Measurements from ENCODE around the gene COL4A2. TPM values are rescaled to one million over a fixed set of nuclear protein-coding genes. Genes with fewer than 3 reads are reported as not detected.

The COL4A2 gene
- total RNA-seq, 1 experiment from 2014 or later, result 1.6 TPM

DNA sequence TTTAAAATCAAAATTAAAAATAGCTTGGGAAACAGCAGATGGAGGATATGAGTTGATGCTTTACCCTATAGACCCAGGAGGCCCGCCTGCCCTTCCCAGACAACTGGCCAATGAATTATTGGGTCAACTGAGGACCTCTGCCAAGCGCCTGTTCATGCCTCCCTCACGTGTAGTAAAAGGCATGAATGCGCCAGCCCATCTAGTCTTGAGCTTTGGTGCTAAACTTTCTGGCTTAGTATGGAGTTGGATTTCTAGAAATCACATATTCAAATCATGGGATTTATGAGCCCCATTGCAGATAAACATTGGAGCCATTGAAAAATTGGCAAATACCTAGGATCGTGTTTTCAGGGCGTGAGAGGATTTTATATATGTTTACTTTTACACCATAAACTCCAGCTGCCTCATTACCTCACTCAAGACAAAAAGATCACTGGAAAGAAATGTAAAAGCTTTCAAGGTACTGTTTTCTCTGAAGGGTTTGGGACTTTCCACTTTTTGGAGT, 47.1 kb downstream of the COL4A2 start:
- intact Hi-C loops (cut with micrococcal nuclease), result no loop called here
- Histone ChIP-seq H3K79me2 (ENCODE audit: insufficient read depth, low read length) (no peaks in the 10 kb centered on the region), H4K20me1 (ENCODE audit: insufficient read depth) (no peaks in the 10 kb centered on the region), H3K4me2 (ENCODE audit: low read length) (no peak overlapping the region), H3K9me3 (ENCODE audit: control insufficient read depth in 1 of 2, insufficient read depth in 1 of 2, low read depth in 1 of 2, low read length in 2 of 2) (no peaks in the 10 kb centered on the region), H3K27ac (ENCODE audit: low read depth, low read length) (no peak overlapping the region), H2AFZ (ENCODE audit: low read depth, low read length, poor library complexity, severe bottlenecking) (no peak overlapping the region), H3K27me3 (ENCODE audit: insufficient read depth, low read length) (no peaks in the 10 kb centered on the region; the same call in 1 of the 2 replicates), H3K4me1 (ENCODE audit: control insufficient read depth in 1 of 2, insufficient read depth in 2 of 2, low read length in 2 of 2) (no peaks in the 10 kb centered on the region), H3K4me3 (replicated peaks in 1 of 2; ENCODE audit: low read depth in 1 of 2, low read length in 2 of 2) (no peak overlapping the region), H3K9me2 (ENCODE audit: insufficient read depth) (no peaks in the 10 kb centered on the region; the same call in 1 of the 2 replicates), H3K36me3 (ENCODE audit: control insufficient read depth in 1 of 2, insufficient read depth in 2 of 2, low read length in 2 of 2) (no peaks in the 10 kb centered on the region), H3K9ac (ENCODE audit: low read length) (no peak overlapping the region)
- BruUV-seq (replicated peaks), result no TSS peak
- no peak for ATAC-seq
- ChIA-PET POLR2A (no interaction called here), RAD21 (ENCODE audit: low non-redundant PET in 1 of 2, low total read pairs in 2 of 2, uncharacterized antibody in 2 of 2, unreplicated experiment in 2 of 2) (no interaction called here), CTCF (no interaction called here)
- TF ChIP-seq, protein P1, sequence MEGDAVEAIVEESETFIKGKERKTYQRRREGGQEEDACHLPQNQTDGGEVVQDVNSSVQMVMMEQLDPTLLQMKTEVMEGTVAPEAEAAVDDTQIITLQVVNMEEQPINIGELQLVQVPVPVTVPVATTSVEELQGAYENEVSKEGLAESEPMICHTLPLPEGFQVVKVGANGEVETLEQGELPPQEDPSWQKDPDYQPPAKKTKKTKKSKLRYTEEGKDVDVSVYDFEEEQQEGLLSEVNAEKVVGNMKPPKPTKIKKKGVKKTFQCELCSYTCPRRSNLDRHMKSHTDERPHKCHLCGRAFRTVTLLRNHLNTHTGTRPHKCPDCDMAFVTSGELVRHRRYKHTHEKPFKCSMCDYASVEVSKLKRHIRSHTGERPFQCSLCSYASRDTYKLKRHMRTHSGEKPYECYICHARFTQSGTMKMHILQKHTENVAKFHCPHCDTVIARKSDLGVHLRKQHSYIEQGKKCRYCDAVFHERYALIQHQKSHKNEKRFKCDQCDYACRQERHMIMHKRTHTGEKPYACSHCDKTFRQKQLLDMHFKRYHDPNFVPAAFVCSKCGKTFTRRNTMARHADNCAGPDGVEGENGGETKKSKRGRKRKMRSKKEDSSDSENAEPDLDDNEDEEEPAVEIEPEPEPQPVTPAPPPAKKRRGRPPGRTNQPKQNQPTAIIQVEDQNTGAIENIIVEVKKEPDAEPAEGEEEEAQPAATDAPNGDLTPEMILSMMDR (IDR thresholded peaks at IDR 0.05 in 2 of 3, conservative IDR thresholded peaks at IDR 0.05 in 1 of 3; ENCODE audit: borderline replicate concordance in 1 of 3, insufficient read depth in 1 of 3, low read depth in 2 of 3, low read length in 2 of 3), result no peak
- TF ChIP-seq, protein P2, sequence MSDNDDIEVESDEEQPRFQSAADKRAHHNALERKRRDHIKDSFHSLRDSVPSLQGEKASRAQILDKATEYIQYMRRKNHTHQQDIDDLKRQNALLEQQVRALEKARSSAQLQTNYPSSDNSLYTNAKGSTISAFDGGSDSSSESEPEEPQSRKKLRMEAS (IDR thresholded peaks at IDR 0.05), result no peak
- TF ChIP-seq POLR2AphosphoS5 (IDR thresholded peaks at IDR 0.05; ENCODE audit: low read depth, low read length) (no peak), CEBPB (IDR thresholded peaks at IDR 0.05; ENCODE audit: low read depth) (no peak)
- DNase-seq (ENCODE audit: low read depth, low spot score), result no peak

DNA sequence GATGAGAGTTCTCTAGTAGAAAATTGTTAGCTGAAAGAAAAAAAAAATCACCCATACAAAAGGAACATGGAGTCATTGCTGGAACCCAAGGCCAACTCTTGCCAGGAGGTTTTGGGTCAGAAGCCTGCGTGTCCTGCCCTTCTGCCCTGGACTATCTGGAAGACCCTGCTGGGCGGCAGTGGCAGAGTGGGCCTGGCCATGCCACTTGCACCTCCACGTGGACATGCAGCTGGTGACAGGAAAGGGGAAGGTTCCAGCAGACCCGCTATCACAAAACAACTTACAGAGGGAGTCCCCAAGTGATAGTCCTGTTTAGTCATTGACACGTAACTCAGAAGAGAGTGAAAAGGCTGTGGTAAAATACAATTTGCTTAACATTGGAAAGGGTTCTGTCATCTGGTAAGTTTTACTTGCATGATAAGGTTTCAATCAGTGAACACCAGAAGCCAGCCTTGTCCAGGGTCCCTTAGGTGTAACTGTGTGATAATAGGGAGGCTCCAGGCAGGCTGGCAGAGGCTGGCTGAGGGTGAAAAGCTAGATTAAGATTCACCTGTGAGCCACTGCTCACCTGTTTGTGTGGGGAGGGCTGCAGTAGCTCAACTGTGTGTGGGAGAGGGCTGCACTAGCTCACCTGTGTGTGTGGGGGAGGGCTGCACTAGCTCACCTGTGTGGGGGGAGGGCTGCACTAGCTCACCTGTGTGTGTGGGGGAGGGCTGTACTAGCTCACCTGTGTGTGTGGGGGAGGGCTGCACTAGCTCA, 47.8 kb downstream of the COL4A2 start:
- H3K27ac ChIP-seq (ENCODE audit: low read depth, low read length), result no peak overlapping the region
- TF ChIP-seq SP1 (IDR thresholded peaks at IDR 0.05; ENCODE audit: low read depth), result no peak
- TF ChIP-seq CEBPB (IDR thresholded peaks at IDR 0.05; ENCODE audit: low read depth), result no peak
- TF ChIP-seq ZNF274 (IDR thresholded peaks at IDR 0.05; ENCODE audit: low read depth, low read length), result no peak
- no peak for TF ChIP-seq EGR1 (IDR thresholded peaks at IDR 0.05; ENCODE audit: low read depth)
- no peak for TF ChIP-seq JUND (IDR thresholded peaks at IDR 0.05)
- no peak for TF ChIP-seq POLR2A (IDR thresholded peaks at IDR 0.05; ENCODE audit: borderline replicate concordance, extremely low read depth, insufficient read depth, insufficient read length)
- TF ChIP-seq, protein P3, sequence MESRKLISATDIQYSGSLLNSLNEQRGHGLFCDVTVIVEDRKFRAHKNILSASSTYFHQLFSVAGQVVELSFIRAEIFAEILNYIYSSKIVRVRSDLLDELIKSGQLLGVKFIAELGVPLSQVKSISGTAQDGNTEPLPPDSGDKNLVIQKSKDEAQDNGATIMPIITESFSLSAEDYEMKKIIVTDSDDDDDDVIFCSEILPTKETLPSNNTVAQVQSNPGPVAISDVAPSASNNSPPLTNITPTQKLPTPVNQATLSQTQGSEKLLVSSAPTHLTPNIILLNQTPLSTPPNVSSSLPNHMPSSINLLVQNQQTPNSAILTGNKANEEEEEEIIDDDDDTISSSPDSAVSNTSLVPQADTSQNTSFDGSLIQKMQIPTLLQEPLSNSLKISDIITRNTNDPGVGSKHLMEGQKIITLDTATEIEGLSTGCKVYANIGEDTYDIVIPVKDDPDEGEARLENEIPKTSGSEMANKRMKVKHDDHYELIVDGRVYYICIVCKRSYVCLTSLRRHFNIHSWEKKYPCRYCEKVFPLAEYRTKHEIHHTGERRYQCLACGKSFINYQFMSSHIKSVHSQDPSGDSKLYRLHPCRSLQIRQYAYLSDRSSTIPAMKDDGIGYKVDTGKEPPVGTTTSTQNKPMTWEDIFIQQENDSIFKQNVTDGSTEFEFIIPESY (IDR thresholded peaks at IDR 0.05; ENCODE audit: extremely low read depth, insufficient replicate concordance, low read length), result no peak
- no peak for TF ChIP-seq RAD21 (IDR thresholded peaks at IDR 0.05; ENCODE audit: low read depth)
- TF ChIP-seq, protein P2 (IDR thresholded peaks at IDR 0.05), result no peak
- no peak for TF ChIP-seq ZFX (IDR thresholded peaks at IDR 0.05)
- no peak for TF ChIP-seq ELF1 (IDR thresholded peaks at IDR 0.05; ENCODE audit: borderline replicate concordance, low read depth)
- no peak for TF ChIP-seq FOSL1 (IDR thresholded peaks at IDR 0.05; ENCODE audit: low read depth)
- no peak for TF ChIP-seq YY1 (IDR thresholded peaks at IDR 0.05; ENCODE audit: extremely low read depth, insufficient replicate concordance, low read depth, low read length)
- no peak for TF ChIP-seq EZH2phosphoT487 (IDR thresholded peaks at IDR 0.05; ENCODE audit: borderline replicate concordance)
- intact Hi-C loops (cut with micrococcal nuclease), result no loop called here
- H3K4me3 ChIP-seq (replicated peaks in 1 of 2; ENCODE audit: low read depth in 1 of 2, low read length in 2 of 2), result no peak overlapping the region
- no peaks in the 10 kb centered on the region for H3K9me2 ChIP-seq (ENCODE audit: insufficient read depth)
- no peak for DNase-seq (ENCODE audit: low read depth, low spot score)
- no peaks in the 10 kb centered on the region for H3K27me3 ChIP-seq (ENCODE audit: insufficient read depth, low read length)
- no peaks in the 10 kb centered on the region for H4K20me1 ChIP-seq (ENCODE audit: insufficient read depth)
- POLR2A ChIA-PET, result no interaction called here
- RAD21 ChIA-PET (ENCODE audit: low non-redundant PET in 1 of 2, low total read pairs in 2 of 2, uncharacterized antibody in 2 of 2, unreplicated experiment in 2 of 2), result no interaction called here
- H3K36me3 ChIP-seq (ENCODE audit: control insufficient read depth in 1 of 2, insufficient read depth in 2 of 2, low read length in 2 of 2), result no peaks in the 10 kb centered on the region
- H2AFZ ChIP-seq (ENCODE audit: low read depth, low read length, poor library complexity, severe bottlenecking), result no peak overlapping the region
- H3K9ac ChIP-seq (ENCODE audit: low read length), result no peak overlapping the region
- no peaks in the 10 kb centered on the region for H3K9me3 ChIP-seq (ENCODE audit: control insufficient read depth in 1 of 2, insufficient read depth in 1 of 2, low read depth in 1 of 2, low read length in 2 of 2)
- no TSS peak for BruUV-seq (replicated peaks)
- no peak for ATAC-seq
- H3K4me1 ChIP-seq (ENCODE audit: control insufficient read depth in 1 of 2, insufficient read depth in 2 of 2, low read length in 2 of 2), result no peaks in the 10 kb centered on the region
- H3K4me2 ChIP-seq (ENCODE audit: low read length), result no peak overlapping the region
- CTCF ChIA-PET, result no interaction called here
- H3K79me2 ChIP-seq (ENCODE audit: insufficient read depth, low read length), result no peaks in the 10 kb centered on the region
